Measurements from ENCODE around the gene BPTF.
"Not testable (repeated sequence)": the region's sequence is repeated elsewhere in the genome, so short reads cannot be mapped to it uniquely, and the experiment has no call there.

BPTF gene, protein sequence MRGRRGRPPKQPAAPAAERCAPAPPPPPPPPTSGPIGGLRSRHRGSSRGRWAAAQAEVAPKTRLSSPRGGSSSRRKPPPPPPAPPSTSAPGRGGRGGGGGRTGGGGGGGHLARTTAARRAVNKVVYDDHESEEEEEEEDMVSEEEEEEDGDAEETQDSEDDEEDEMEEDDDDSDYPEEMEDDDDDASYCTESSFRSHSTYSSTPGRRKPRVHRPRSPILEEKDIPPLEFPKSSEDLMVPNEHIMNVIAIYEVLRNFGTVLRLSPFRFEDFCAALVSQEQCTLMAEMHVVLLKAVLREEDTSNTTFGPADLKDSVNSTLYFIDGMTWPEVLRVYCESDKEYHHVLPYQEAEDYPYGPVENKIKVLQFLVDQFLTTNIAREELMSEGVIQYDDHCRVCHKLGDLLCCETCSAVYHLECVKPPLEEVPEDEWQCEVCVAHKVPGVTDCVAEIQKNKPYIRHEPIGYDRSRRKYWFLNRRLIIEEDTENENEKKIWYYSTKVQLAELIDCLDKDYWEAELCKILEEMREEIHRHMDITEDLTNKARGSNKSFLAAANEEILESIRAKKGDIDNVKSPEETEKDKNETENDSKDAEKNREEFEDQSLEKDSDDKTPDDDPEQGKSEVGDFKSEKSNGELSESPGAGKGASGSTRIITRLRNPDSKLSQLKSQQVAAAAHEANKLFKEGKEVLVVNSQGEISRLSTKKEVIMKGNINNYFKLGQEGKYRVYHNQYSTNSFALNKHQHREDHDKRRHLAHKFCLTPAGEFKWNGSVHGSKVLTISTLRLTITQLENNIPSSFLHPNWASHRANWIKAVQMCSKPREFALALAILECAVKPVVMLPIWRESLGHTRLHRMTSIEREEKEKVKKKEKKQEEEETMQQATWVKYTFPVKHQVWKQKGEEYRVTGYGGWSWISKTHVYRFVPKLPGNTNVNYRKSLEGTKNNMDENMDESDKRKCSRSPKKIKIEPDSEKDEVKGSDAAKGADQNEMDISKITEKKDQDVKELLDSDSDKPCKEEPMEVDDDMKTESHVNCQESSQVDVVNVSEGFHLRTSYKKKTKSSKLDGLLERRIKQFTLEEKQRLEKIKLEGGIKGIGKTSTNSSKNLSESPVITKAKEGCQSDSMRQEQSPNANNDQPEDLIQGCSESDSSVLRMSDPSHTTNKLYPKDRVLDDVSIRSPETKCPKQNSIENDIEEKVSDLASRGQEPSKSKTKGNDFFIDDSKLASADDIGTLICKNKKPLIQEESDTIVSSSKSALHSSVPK (N-terminal part only)

GRCh38 chr17:67824735-67825626 lies at the start of gene BPTF:
TSS of gene BPTF (plus strand) at chr17:67825503. CDS start at chr17:67825725, 222 bp downstream.
- DNase-seq (ENCODE audit: low read depth), result peak; percentile 87

DNA sequence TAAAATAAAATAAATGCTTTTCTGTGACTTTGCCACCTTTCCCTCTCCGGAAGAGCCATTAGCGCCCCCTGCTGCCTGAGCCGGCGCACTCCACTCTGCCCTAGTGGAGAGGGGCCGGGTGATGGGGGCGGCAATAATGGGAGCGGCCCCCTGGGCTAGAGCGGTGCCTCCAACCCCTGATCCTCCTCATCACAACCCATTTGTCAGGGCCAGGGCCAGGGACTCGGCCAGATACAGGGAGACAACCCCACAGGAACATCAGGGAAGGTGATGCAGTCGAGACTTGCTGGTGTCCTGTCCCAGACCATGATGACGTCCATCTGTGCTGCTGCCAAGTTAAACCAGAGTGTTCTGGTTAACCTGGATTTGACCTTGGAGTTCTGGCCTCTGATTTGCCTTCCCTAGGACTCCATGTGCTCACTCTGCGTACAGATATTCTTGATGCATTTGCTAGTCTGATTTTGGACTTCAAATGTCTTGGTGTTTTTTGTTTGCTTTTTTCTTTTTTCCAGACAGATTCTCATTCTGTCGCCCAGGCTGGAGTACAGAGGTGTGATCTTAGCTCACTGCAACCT lies 46.1 kb upstream of the BPTF start:
- DNase-seq (ENCODE audit: low read depth), result no peak

DNA sequence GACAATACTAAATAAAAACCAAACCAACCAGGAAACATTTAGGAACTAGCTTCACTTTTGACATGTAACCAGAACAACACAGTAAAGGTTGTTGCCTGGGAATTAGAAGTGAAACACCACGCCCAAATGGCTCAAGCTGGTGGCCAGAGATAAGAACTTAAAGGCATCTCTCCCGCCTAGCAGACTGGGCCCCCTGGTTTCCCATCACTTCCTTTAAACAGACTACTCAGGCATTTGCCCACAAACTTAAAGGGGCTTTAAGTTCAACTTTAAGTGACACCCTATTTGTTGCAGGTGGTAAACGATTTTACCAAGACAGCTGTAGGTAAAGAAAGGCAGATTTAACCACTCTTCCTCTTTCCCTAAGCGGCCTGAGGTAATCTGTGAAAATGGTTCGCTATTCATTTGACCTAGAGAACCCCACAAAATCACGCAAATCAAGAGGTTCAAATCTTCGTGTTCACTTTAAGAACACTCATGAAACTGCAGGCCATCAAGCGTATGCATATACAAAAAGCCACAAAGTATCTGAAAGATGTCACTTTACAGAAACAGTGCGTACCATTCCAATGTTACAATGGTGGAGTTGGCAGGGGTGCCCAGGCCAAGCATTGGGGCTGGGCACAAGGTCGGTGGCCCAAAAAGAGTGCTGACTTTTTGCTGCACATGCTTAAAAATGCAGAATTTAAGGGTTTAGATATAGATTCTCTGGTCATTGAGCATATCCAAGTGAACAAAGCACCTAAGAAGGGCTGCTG lies 40.8 kb upstream of the BPTF start:
- no peak for DNase-seq (ENCODE audit: low read depth)

DNA sequence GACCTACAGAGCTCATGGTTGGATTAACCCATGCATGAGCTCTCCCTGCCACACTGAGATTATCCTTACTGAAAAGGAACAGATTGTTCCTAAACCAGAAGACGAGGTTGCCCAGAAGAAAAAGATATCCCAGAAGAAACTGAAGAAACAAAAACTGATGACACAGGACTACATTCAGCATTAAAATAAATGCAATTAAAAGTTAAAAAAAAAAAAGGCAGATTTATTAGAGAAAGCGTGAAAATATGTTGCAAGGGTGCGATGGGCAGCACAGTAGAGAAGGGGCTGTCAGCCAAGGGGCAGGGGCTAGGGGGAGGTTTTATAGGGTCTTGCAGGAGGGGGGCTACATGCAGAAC lies 40.2 kb upstream of the BPTF start:
- DNase-seq (ENCODE audit: low read depth), result no peak

- DNase-seq (ENCODE audit: low read depth), result no peak
These were observed 39.8 kb upstream of the BPTF start for GRCh38 chr17:67785504-67785903.

DNA sequence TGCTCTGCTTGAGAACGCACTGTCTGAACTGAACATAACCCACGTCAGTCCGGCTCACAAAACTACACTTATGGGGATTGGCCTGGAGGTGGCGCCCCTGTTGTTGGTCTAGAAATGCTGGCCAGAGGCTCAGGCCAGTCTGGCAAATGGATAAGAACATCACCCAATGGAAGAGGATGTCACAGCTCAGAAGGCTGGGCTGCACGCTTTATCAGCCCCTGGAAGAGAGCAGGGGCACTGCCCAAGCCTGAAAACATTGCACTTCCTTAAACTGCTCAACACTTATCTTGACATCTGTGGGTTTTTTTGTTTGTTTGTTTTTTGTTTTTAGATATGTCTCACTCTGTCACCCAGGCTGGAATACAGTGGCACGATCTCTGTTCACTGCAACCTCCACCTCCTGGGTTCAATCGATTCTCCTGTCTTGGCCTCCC lies 24.8 kb upstream of the BPTF start:
- peak; percentile 14 for DNase-seq (ENCODE audit: low read depth)

DNA sequence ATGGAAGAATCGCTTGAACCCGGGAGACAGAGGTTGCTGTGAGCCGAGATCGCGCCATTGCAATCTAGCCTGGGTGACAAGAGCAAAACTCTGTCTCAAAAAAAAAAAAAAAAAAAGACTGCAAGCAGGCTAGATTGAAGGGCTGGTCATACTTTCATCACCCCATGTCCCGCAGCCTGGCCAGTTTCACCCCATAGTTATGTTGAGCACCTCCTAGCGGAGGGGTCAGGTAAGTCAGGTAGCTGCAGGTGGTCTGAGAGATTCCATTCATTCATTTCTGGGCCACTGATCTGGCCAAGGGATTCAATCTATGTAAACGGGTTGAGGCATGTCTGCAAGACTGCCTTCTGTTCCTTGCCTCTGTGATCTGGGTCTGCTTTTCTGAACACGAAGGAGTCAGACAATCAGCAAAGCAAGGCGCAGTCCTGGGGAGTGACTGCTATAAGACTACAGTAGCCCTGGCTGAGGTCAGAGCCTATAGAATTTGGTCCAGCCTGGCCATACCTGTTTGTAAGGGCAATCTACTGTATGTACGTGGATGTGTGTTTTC lies 23.6 kb upstream of the BPTF start:
- DNase-seq (ENCODE audit: low read depth), result no peak

GRCh38 chr17:67810464-67810863 lies 14.8 kb upstream of the BPTF start:
- DNase-seq (ENCODE audit: low read depth), result no peak

DNA sequence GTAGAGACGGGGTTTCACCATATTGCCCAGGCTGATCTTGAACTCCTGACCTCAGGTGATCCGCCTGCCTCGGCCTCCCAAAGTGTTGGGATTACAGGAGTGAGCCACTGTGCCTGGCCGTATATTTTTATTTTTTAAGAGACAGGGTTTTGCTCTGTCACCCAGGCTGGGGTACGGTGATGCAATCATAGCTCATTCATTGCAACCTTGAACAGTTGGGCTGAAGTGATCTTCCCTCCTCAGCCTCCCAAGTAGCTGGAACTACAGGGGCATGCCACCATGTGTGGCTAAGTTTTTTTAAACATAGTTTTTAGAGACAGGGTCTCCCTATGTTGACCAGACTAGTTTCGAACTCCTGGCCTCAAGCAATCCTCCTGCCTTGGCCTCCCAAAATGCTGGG lies 12.9 kb upstream of the BPTF start:
- not testable (repeated sequence) for DNase-seq (ENCODE audit: low read depth)

DNA sequence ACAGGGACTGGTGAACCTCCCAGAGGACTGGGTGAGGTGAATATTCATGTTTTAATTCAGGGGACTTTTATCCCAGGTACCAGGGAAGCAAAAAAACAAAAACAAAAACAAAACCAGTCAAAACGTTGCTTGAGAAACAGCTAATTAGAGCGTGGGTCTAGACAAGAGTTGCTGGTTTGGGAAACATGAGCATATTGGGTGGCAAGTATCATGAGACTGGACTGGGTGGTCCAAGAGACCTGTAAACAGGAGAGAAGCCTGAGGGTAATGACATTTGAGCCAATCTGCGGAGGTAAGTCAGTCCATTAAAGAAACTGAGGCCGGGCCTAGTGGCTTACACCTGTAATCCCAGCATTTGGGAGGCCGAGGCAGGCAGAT lies 11.5 kb upstream of the BPTF start:
- DNase-seq (ENCODE audit: low read depth), result no peak

- DNase-seq (ENCODE audit: low read depth), result no peak
These were observed 6.9 kb upstream of the BPTF start for GRCh38 chr17:67818110-67819002.

DNA sequence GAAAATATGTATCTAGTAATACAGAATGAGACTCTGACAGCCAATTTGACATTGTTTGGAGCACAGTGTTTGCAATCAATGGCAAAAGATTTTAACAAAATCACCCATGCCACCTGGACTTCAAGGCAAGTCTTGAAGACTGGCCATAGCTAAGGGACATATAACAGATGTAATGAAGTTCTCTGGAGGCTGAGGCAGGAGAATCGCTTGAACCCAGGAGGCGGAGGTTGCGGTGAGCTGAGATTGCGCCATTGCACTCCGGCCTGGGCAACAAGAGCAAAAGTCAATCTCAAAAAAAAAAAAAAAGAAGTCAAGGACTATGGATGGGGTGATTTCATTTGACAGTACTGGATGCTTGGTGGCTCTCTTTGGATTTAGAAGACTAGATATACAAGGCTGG lies 5.6 kb upstream of the BPTF start:
- no peak for DNase-seq (ENCODE audit: low read depth)

DNA sequence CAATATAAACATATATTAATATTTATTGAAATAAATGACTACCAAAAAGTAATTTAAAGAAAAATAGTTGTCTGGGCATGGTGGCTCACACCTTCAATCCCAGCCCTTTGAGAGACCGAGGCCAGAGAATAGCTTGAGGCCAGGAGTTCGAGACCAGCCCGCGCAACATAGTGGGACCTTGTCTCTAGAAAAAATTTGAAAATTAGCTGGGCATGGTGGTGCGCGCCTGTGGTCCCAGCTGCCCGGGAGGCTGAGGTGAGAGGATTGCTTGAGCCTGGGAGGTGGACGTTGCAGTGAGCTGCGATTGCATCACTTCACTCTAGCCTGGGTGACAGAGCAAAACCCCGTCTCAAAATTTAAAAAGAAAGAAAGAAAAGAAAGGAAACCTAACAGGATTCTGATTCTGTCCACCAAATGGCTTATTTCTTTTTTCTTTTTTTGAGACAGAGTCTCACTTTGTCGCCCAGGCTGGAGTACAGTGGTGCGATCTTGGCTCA lies 3.4 kb upstream of the BPTF start:
- no peak for DNase-seq (ENCODE audit: low read depth)

- DNase-seq (ENCODE audit: low read depth), result peak; percentile 23
These were observed 611 bp downstream of the BPTF start for GRCh38 chr17:67825627-67826601.

DNA sequence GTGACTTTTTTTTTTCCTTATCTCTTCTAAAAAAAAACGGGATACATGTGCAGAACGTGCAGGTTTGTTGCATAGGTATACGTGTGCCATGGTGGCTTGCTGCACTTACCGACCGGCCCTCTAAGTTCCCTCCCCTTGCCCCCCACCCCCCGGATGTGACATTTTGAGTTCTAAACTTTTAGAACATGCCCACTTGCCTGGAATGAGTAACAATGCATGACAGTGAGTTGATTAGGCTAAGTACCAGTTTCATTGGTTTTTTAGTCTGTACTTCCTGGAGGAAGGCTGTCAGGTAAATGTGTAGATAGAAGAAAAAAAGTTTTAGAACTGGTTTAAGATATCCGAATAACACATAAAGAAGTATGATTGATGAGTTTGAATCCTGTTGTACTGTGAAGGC lies 4.0 kb downstream of the BPTF start:
- DNase-seq (ENCODE audit: low read depth), result peak; percentile 8

DNA sequence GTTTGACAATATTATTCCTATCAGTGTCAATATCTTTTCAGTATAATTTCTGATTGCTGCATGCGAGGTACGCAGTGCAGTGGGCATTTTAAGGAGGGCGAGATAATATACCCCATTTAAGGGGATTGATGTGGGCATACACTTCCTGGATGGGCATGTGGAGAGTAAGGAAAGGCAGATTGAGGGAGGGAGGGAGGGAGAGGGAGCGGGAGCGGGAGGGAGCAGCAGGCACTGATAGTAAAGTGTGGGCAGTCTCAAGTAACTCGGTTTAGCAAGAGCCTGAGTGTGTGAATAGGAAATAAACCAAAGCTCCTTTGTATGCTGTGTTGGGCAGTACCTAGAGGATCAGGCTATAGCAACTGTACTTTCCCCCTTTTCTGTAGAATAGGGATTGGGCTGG lies 5.1 kb downstream of the BPTF start:
- DNase-seq (ENCODE audit: low read depth), result no peak

GRCh38 chr17:67831268-67831667 lies 6.0 kb downstream of the BPTF start:
- no peak for DNase-seq (ENCODE audit: low read depth)

GRCh38 chr17:67833134-67833533 lies 7.8 kb downstream of the BPTF start:
- no peak for DNase-seq (ENCODE audit: low read depth)
